A673 (cell line): ENCODE measurements around the gene ANKLE1. TPM values are rescaled to one million over a fixed set of nuclear protein-coding genes. Genes with fewer than 3 reads are reported as not detected.

Experiments used
- Bru-seq: library from RNA; stranded (reverse); fragments of 400-500 nt; gene quantifications from one replicate; lab custom pipeline; 2021; lab: Mats Ljungman, UMichigan
- BruChase-seq, 2 experiments: library from RNA; stranded (reverse); fragments of 400-500 nt; gene quantifications; one replicate each; lab custom pipeline; 2021; lab: Mats Ljungman, UMichigan
- BruUV-seq: library from RNA; stranded (reverse); fragments of 400-500 nt; replicated peaks from 2 replicates; lab custom pipeline; 2021; lab: Mats Ljungman, UMichigan
- CTCF ChIA-PET: fragments of 300-600 bp; sonication (Branson Sonifier 250); formaldehyde crosslinking; loops from one replicate; lab custom pipeline; 2022; ENCODE audit warnings: antibody characterized with exemption; lab: Charles Lee
- POLR2A ChIA-PET: fragments of 300-600 bp; sonication (Branson Sonifier 250); formaldehyde crosslinking; loops from one replicate; lab custom pipeline; 2022; ENCODE audit warnings: antibody characterized with exemption; ENCODE audit not compliant: low non-redundant PET; lab: Charles Lee
- DNase-seq: peaks from one replicate; pipeline ENCODE4 v3.0.0-alpha.2; 2015; ENCODE audit warnings: low spot score
- H3K27ac ChIP-seq: fragments of 200-600 bp; sonication (generic); 2 replicates; pipeline ENCODE4 v1.5.1; 2016; ENCODE audit warnings: mixed run types, low read depth, mild to moderate bottlenecking, mixed read lengths, antibody characterized with exemption, low read length; ENCODE audit not compliant: poor library complexity, severe bottlenecking
- H3K27me3 ChIP-seq: fragments of 200-600 bp; sonication (generic); replicated peaks from 2 replicates; pipeline ENCODE4 v1.6.1; 2017; ENCODE audit warnings: mixed run types, low read depth, mild to moderate bottlenecking, mixed read lengths, antibody characterized with exemption, low read length; ENCODE audit not compliant: insufficient read depth, poor library complexity
- H3K36me3 ChIP-seq: fragments of 200-600 bp; sonication (generic); 2 replicates; pipeline ENCODE4 v1.6.1; 2016; ENCODE audit warnings: mixed run types, mild to moderate bottlenecking, mixed read lengths, antibody characterized with exemption, low read length; ENCODE audit not compliant: insufficient read depth, poor library complexity, severe bottlenecking
- H3K4me1 ChIP-seq: fragments of 200-600 bp; sonication (generic); 2 replicates; pipeline ENCODE4 v1.6.1; 2017; ENCODE audit warnings: mixed run types, mild to moderate bottlenecking, mixed read lengths, antibody characterized with exemption, low read length; ENCODE audit not compliant: insufficient read depth, poor library complexity, severe bottlenecking
- H3K4me3 ChIP-seq: fragments of 200-600 bp; sonication (generic); 2 replicates; pipeline ENCODE4 v1.5.1; 2016; ENCODE audit warnings: low read depth, mixed run types, mild to moderate bottlenecking, mixed read lengths, low read length; ENCODE audit not compliant: poor library complexity, severe bottlenecking
- H3K9me3 ChIP-seq: fragments of 200-600 bp; sonication (generic); 2 replicates; pipeline ENCODE4 v1.6.1; 2016; ENCODE audit warnings: mixed run types, low read depth, mild to moderate bottlenecking, mixed read lengths, antibody characterized with exemption, low read length; ENCODE audit not compliant: poor library complexity, severe bottlenecking
- CTCF ChIP-seq: fragments of 300-800, 200-600 bp; sonication (generic); conservative IDR thresholded peaks from 2 replicates; pipeline ENCODE4 v1.5.1; 2017; ENCODE audit warnings: low read depth, mild to moderate bottlenecking, antibody characterized with exemption, low read length, moderate library complexity, mixed read lengths
- EZH2 ChIP-seq: fragments of 200-600 bp; sonication (generic); IDR thresholded peaks from 2 replicates; pipeline ENCODE4 v1.6.1; 2017; ENCODE audit warnings: borderline replicate concordance, low read depth, mild to moderate bottlenecking, mixed read lengths, antibody characterized with exemption, low read length; ENCODE audit not compliant: poor library complexity, severe bottlenecking
- intact Hi-C: fragments of 100-400 bp; cut with micrococcal nuclease; formaldehyde crosslinking; loops from one replicate; pipeline ENCODE4 v1.10.0; 2022; ENCODE audit not compliant: unreplicated experiment
- long read RNA-seq: library from polyadenylated mRNA; stranded (forward); transcript quantifications from one replicate; pipeline ENCODE4 v2.0.0, GENCODE V29; 2022
- total RNA-seq: library from RNA; stranded (reverse); gene quantifications from 2 replicates; pipeline ENCODE4 v1.2.3, GENCODE V29; 2021

ANKLE1 gene
- total RNA-seq: 15.8 and 17.5 TPM in 2 replicates
- Bru-seq, nascent RNA: percentile 52 among the genes with signal in this experiment
- percentile 65 among the genes with signal in this experiment for BruChase-seq, experiment 1, labeled RNA remaining after a 2-hour chase
- BruChase-seq, experiment 2, labeled RNA remaining after a 6-hour chase: percentile 75 among the genes with signal in this experiment
- long read RNA-seq, transcript ANKLE1-201 (9 exons, 3,218 nt): major isoform, 10 of 34 reads
- long read RNA-seq, partial matches to known transcripts: 6 of 34 reads
- long read RNA-seq, other reads (novel, unspliced or antisense): 16 of 34 reads

GRCh38 chr19:17281391-17282304 is at the start of gene ANKLE1:
ANKLE1 (plus strand) TSS chr19:17281901; CDS start chr19:17281921, 20 bp downstream.
- peaks cover 4% of the 10 kb centered on the region for H3K4me1 ChIP-seq
- peaks cover 4% of the 10 kb centered on the region for H3K36me3 ChIP-seq
- intact Hi-C loops: loop anchor here (2.0 to 10.0 kb wide), 3 partner anchors 77 to 507 kb away; no protein-coding TSS in a partner anchor
- BruUV-seq: no TSS peak
- peak; percentile 73 for DNase-seq
- no peaks in the 10 kb centered on the region for H3K9me3 ChIP-seq
- TF ChIP-seq CTCF: no peak
- TF ChIP-seq EZH2: no peak
- H3K27me3 ChIP-seq: no peaks in the 10 kb centered on the region
- peak within 1 kb of the TSS; percentile 55 for H3K4me3 ChIP-seq
- POLR2A ChIA-PET: no interaction called here
- H3K27ac ChIP-seq: peak within 1 kb of the TSS; percentile 29
- CTCF ChIA-PET: interaction anchor here (0.6 kb wide), 1 partner anchor 569 kb away, joined by 6 read pairs; no protein-coding TSS in a partner anchor

- intact Hi-C loops: no loop called here
Measured at GRCh38 chr19:17232258-17232657, 49.4 kb upstream of the ANKLE1 start.

GRCh38 chr19:17234911-17235299 is 46.8 kb upstream of the ANKLE1 start:
- H3K27ac ChIP-seq: peak overlapping the region; percentile 88
- CTCF ChIA-PET: interaction anchor here (0.6 to 1.0 kb wide), 2 partner anchors 462 to 520 kb away, joined by 3 to 4 read pairs; no protein-coding TSS in a partner anchor
- intact Hi-C loops: no loop called here
- peaks cover 19% of the 10 kb centered on the region for H3K4me1 ChIP-seq
- H3K27me3 ChIP-seq: no peaks in the 10 kb centered on the region
- peaks cover 15% of the 10 kb centered on the region for H3K36me3 ChIP-seq
- H3K9me3 ChIP-seq: no peaks in the 10 kb centered on the region
- DNase-seq: peak; percentile 69
- POLR2A ChIA-PET: interaction anchor here (0.6 kb wide), 1 partner anchor 119 kb away, joined by 14 read pairs; no protein-coding TSS in a partner anchor
- BruUV-seq: no TSS peak
- TF ChIP-seq CTCF (no peak), EZH2 (no peak)
- H3K4me3 ChIP-seq: peak overlapping the region; percentile 74

More at GRCh38 chr19:17232258-17232657, 49.4 kb upstream of the ANKLE1 start:
- H3K27ac ChIP-seq: no peak overlapping the region
- no peak for DNase-seq
- ChIA-PET CTCF (no interaction called here), POLR2A (no interaction called here)
- peaks cover 19% of the 10 kb centered on the region for H3K4me1 ChIP-seq
- no peaks in the 10 kb centered on the region for H3K27me3 ChIP-seq
- no peak for TF ChIP-seq EZH2
- no TSS peak for BruUV-seq
- H3K4me3 ChIP-seq: no peak overlapping the region
- H3K36me3 ChIP-seq: peaks cover 15% of the 10 kb centered on the region
- H3K9me3 ChIP-seq: no peaks in the 10 kb centered on the region
